Adrenal gland (tissue), 12 donors: Measurements from ENCODE around the gene RNF4. TPM values are rescaled to one million over a fixed set of nuclear protein-coding genes. Genes with fewer than 3 reads are reported as not detected.
"Not testable (repeated sequence)": the region's sequence is repeated elsewhere in the genome, so short reads cannot be mapped to it uniquely, and the experiment has no call there.

ENCODE experiments used
- DNase-seq, 7 donors: peaks; one replicate each; pipeline ENCODE4 v3.0.0-alpha.2; 2019 to 2020
- H3K27ac ChIP-seq, 5 donors: fragments of 200-600 bp; sonication (generic) in 4 of 5; 1 replicate in 3 of 5; 2 replicates in 2 of 5; pipeline versions ENCODE4 v1.5.1 to v1.8.0; 2016 to 2020; ENCODE audit warnings: mild to moderate bottlenecking in 1 of 5
- H3K27me3 ChIP-seq: fragments of 200-600 bp; 2 replicates; pipeline ENCODE4 v1.8.0; 2021
- H3K36me3 ChIP-seq, 2 donors: fragments of 200-600 bp; replicated peaks in 1 of 2; 1 replicate in 1 of 2; 2 replicates in 1 of 2; pipeline versions ENCODE4 v1.5.1 to v1.8.0; 2018 to 2022
- H3K4me1 ChIP-seq, 2 donors: fragments of 200-600 bp; replicated peaks in 1 of 2; 1 replicate in 1 of 2; 2 replicates in 1 of 2; pipeline versions ENCODE4 v1.5.1 to v1.8.0; 2018 to 2021
- H3K4me3 ChIP-seq, 4 donors: fragments of 200-600 bp; sonication (generic) in 3 of 4; one replicate each; pipeline ENCODE4 v1.5.1; 2016 to 2018
- H3K9me3 ChIP-seq, 3 donors: fragments of 200-600 bp; sonication (generic) in 1 of 3; replicated peaks in 1 of 3; 1 replicate in 2 of 3; 2 replicates in 1 of 3; pipeline versions ENCODE4 v1.5.1 to v1.8.0; 2016 to 2021
- CTCF ChIP-seq, 6 experiments: fragments of 450-650 bp in 4 of 6; fragments of 200-600 bp in 2 of 6; sonication (generic) in 1 of 6; IDR thresholded peaks; 1 replicate in 5 of 6; 2 replicates in 1 of 6; pipeline versions ENCODE4 v1.5.1 to v1.8.0; 2016 to 2021; ENCODE audit warnings: antibody characterized with exemption in 6 of 6, mild to moderate bottlenecking in 2 of 6, moderate library complexity in 1 of 6
- POLR2A ChIP-seq, 2 donors: fragments of 450-650 bp; IDR thresholded peaks; one replicate each; pipeline ENCODE4 v1.6.1; 2017; ENCODE audit warnings: antibody characterized with exemption in 2 of 2, mild to moderate bottlenecking in 2 of 2, moderate library complexity in 1 of 2
- WGBS, 4 donors: extraction: QIAGEN DNeasy Blood & Tissue Kit in 2 of 4; methylation state at CpG; one replicate each; pipeline versions ENCODE4 v1.1.5 to v1.1.7; 2013 to 2017; 5-methylcytosine and 5-hydroxymethylcytosine counted together
- intact Hi-C, 2 donors: fragments of 100-400 bp; cut with DNase I; formaldehyde crosslinking; loops; one replicate each; pipeline versions ENCODE4 v1.14.1 to v1.15.0; 2022 to 2023
- polyA plus RNA-seq, 3 donors: library from polyadenylated mRNA; stranded (reverse); fragments of 200-250 nt in 2 of 3; fragments of 350-450 nt in 1 of 3; fragmentation: Illumina TruSeq in 1 of 3; extraction: RNeasy Lipid Tissue Mini Kit (QIAGEN cat#74804) in 1 of 3; gene quantifications; one replicate each; pipeline ENCODE4 v1.2.3, GENCODE V29; 2013 to 2014
- total RNA-seq, 9 donors: library from RNA; depleted of rRNA in 4 of 9; stranded (reverse); fragments of >200 nt in 4 of 9; fragments of 120-200 nt in 1 of 9; fragmentation: NEBNext Ultra II Directional in 1 of 9; extraction: Animal tissue kit (Norgen Biotek cat#: 25700) in 1 of 9; gene quantifications; one replicate each; pipeline versions ENCODE4 v1.1.0 to v1.2.4, GENCODE V29; 2013 to 2023
- donor health status: healthy with polysubstance abuse.
- donor health status: Bipolar disorder and iron deficiency.
- donor health status: DM: yes; HTN: yes; CAD: no.
- donor health status: DM: no; HTN: no; CAD: no.
- donor health status: DM: no; HTN: no; CAD: no.
- donor health status: DM: yes; HTN: yes; CAD: no.

RNF4 gene
- total and polyA plus RNA-seq, 12 donors, result 14.5 to 84.1 (median 49.9) TPM

GRCh38 chr4:2426069-2426397, 42.9 kb upstream of the RNF4 start:
- no peak overlapping the region for H3K27ac ChIP-seq
- intact Hi-C loops, result no loop called here
- H3K36me3 ChIP-seq, result no peaks in the 10 kb centered on the region
- H3K4me1 ChIP-seq, result no peaks in the 10 kb centered on the region
- 78% methylated on average over 8 of the region's 8 CpGs; no CpG with 5 or more reads in 2 of the 4 donors for WGBS, 4 donors
- DNase-seq, result no peak
- H3K9me3 ChIP-seq, result no peaks in the 10 kb centered on the region
- no peak for TF ChIP-seq CTCF (IDR thresholded peaks at IDR 0.05)
- no peak for TF ChIP-seq POLR2A (IDR thresholded peaks at IDR 0.05)
- no peak overlapping the region for H3K4me3 ChIP-seq
- H3K27me3 ChIP-seq, result no peaks in the 10 kb centered on the region

GRCh38 chr4:2426711-2427275, 42.1 kb upstream of the RNF4 start:
- no peaks in the 10 kb centered on the region for H3K27me3 ChIP-seq
- intact Hi-C loops, result no loop called here
- H3K4me1 ChIP-seq, result no peaks in the 10 kb centered on the region
- no peak for DNase-seq
- TF ChIP-seq POLR2A (IDR thresholded peaks at IDR 0.05), result no peak
- TF ChIP-seq CTCF (IDR thresholded peaks at IDR 0.05), result no peak
- no peak overlapping the region for H3K4me3 ChIP-seq
- WGBS, 4 donors, result 69 to 93% (median 88%) methylated on average over 3 to 13 of the region's 13 CpGs
- no peaks in the 10 kb centered on the region for H3K9me3 ChIP-seq
- no peaks in the 10 kb centered on the region for H3K36me3 ChIP-seq
- H3K27ac ChIP-seq, result no peak overlapping the region

GRCh38 chr4:2427383-2428334, 41.2 kb upstream of the RNF4 start:
- H3K4me3 ChIP-seq, result no peak overlapping the region
- H3K27ac ChIP-seq, result no peak overlapping the region
- H3K9me3 ChIP-seq, result no peaks in the 10 kb centered on the region
- no peak for TF ChIP-seq POLR2A (IDR thresholded peaks at IDR 0.05)
- TF ChIP-seq CTCF (IDR thresholded peaks at IDR 0.05), result no peak
- H3K27me3 ChIP-seq, result no peaks in the 10 kb centered on the region
- DNase-seq, result no peak
- H3K36me3 ChIP-seq, result no peaks in the 10 kb centered on the region
- WGBS, 4 donors, result 90 to 92% (median 90%) methylated on average over 16 to 23 of the region's 23 CpGs
- no peaks in the 10 kb centered on the region for H3K4me1 ChIP-seq
- intact Hi-C loops, result no loop called here

- H3K9me3 ChIP-seq, result no peaks in the 10 kb centered on the region
- H3K4me1 ChIP-seq, result no peaks in the 10 kb centered on the region
- H3K27me3 ChIP-seq, result no peaks in the 10 kb centered on the region
- H3K27ac ChIP-seq, result no peak overlapping the region
- H3K4me3 ChIP-seq, result no peak overlapping the region
- intact Hi-C loops, result no loop called here
- WGBS, 4 donors, result 77 to 82% (median 80%) methylated on average over 18 to 25 of the region's 25 CpGs
- H3K36me3 ChIP-seq, result no peaks in the 10 kb centered on the region
- TF ChIP-seq POLR2A (IDR thresholded peaks at IDR 0.05), result no peak
- TF ChIP-seq CTCF (IDR thresholded peaks at IDR 0.05), result no peak
- DNase-seq, result no peak
Observed at GRCh38 chr4:2428496-2429213, 40.3 kb upstream of the RNF4 start.

- peak overlapping the region in 2 of 5 donors; percentile 33 to 56 for H3K27ac ChIP-seq
- DNase-seq, result peak in 5 of 7 donors; percentile 37 to 62 (median 42)
- H3K4me3 ChIP-seq, H3K9me3 ChIP-seq, H3K27me3 ChIP-seq, H3K4me1 ChIP-seq, H3K36me3 ChIP-seq, intact Hi-C loops: not testable (repeated sequence)
- 61 to 73% (median 63%) methylated on average over 27 to 32 of the region's 49 CpGs for WGBS, 4 donors
Observed at GRCh38 chr4:2429945-2430757, 38.8 kb upstream of the RNF4 start.
